GM19397 (cell line): ENCODE measurements around the gene STXBP6.

ENCODE experiments used
- ATAC-seq: cut with Tn5 transposase; IDR thresholded peaks from one replicate; pipeline ENCODE4 v1.9.1; 2021; ENCODE audit warnings: mild to moderate bottlenecking, moderate library complexity; ENCODE audit not compliant: unreplicated experiment

Gene STXBP6

GRCh38 chr14:24920265-24921075, 129.5 kb downstream of the STXBP6 start:
- ATAC-seq, result no peak

- no peak for ATAC-seq
Measured at GRCh38 chr14:24918822-24919221, 131.1 kb downstream of the STXBP6 start.

GRCh38 chr14:24915958-24916595, 133.9 kb downstream of the STXBP6 start:
- ATAC-seq, result no peak

- ATAC-seq, result no peak
Measured at GRCh38 chr14:24915403-24915921, 134.5 kb downstream of the STXBP6 start.

GRCh38 chr14:24913746-24914145, 136.2 kb downstream of the STXBP6 start:
- ATAC-seq, result no peak

GRCh38 chr14:24913021-24913420, 136.9 kb downstream of the STXBP6 start:
- no peak for ATAC-seq

GRCh38 chr14:24911324-24912109, 138.4 kb downstream of the STXBP6 start:
- ATAC-seq, result no peak

GRCh38 chr14:24910408-24910986, 139.4 kb downstream of the STXBP6 start:
- ATAC-seq, result no peak

GRCh38 chr14:24909523-24910302, 140.2 kb downstream of the STXBP6 start:
- no peak for ATAC-seq

- ATAC-seq, result no peak
Measured at GRCh38 chr14:24908592-24909236, 141.2 kb downstream of the STXBP6 start.

- ATAC-seq, result no peak
Measured at GRCh38 chr14:24904533-24904932, 145.4 kb downstream of the STXBP6 start.

GRCh38 chr14:24903337-24903736, 146.6 kb downstream of the STXBP6 start:
- ATAC-seq, result no peak

- no peak for ATAC-seq
Measured at GRCh38 chr14:24900269-24901100, 149.5 kb downstream of the STXBP6 start.

GRCh38 chr14:24897793-24898192, 152.2 kb downstream of the STXBP6 start:
- ATAC-seq, result no peak

- ATAC-seq, result no peak
Measured at GRCh38 chr14:24895622-24896021, 154.3 kb downstream of the STXBP6 start.

GRCh38 chr14:24895243-24895583, 154.7 kb downstream of the STXBP6 start:
- ATAC-seq, result no peak

- no peak for ATAC-seq
Measured at GRCh38 chr14:24894583-24895242, 155.2 kb downstream of the STXBP6 start.

GRCh38 chr14:24892497-24893051, 157.4 kb downstream of the STXBP6 start:
- ATAC-seq, result no peak
